H9 (cell line): ENCODE results near the gene CNIH1. TPM values are rescaled to one million over a fixed set of nuclear protein-coding genes. Genes with fewer than 3 reads are reported as not detected.

Experiments used
- DNase-seq: peaks from one replicate; pipeline ENCODE4 v3.0.0-alpha.2; 2017
- H2AFZ ChIP-seq: one replicate; pipeline ENCODE4 v1.6.1; 2013; ENCODE audit warnings: mild to moderate bottlenecking, low read length, control low read depth, moderate library complexity
- H2AK5ac ChIP-seq: 2 replicates; pipeline ENCODE4 v1.6.1; 2013; ENCODE audit warnings: low read length, control low read depth, mixed read lengths; ENCODE audit not compliant: insufficient read length
- H2BK120ac ChIP-seq: one replicate; pipeline ENCODE4 v1.6.1; 2013; ENCODE audit warnings: low read depth, mild to moderate bottlenecking, low read length, control low read depth, inconsistent platforms; ENCODE audit not compliant: poor library complexity, severe bottlenecking
- H2BK12ac ChIP-seq: 2 replicates; pipeline ENCODE4 v1.6.1; 2013; ENCODE audit warnings: low read length, control low read depth, mixed read lengths, low read depth; ENCODE audit not compliant: insufficient read length
- H2BK15ac ChIP-seq: 2 replicates; pipeline ENCODE4 v1.6.1; 2013; ENCODE audit warnings: low read depth, low read length, control low read depth
- H2BK20ac ChIP-seq: one replicate; pipeline ENCODE4 v1.6.1; 2013; ENCODE audit warnings: low read depth, mild to moderate bottlenecking, low read length, control low read depth, inconsistent platforms; ENCODE audit not compliant: poor library complexity, severe bottlenecking
- H2BK5ac ChIP-seq: 2 replicates; pipeline ENCODE4 v1.6.1; 2013; ENCODE audit warnings: low read length, control low read depth, mixed read lengths; ENCODE audit not compliant: insufficient read length
- H3K14ac ChIP-seq: 2 replicates; pipeline ENCODE4 v1.6.1; 2013; ENCODE audit warnings: low read length, control low read depth; ENCODE audit not compliant: insufficient read depth
- H3K18ac ChIP-seq: 2 replicates; pipeline ENCODE4 v1.6.1; 2013; ENCODE audit warnings: low read depth, mild to moderate bottlenecking, mixed read lengths, low read length, control low read depth; ENCODE audit not compliant: insufficient read length
- H3K23ac ChIP-seq: 2 replicates; pipeline ENCODE4 v1.6.1; 2013; ENCODE audit warnings: low read length, control low read depth, mixed read lengths, low read depth; ENCODE audit not compliant: insufficient read length
- H3K23me2 ChIP-seq: 2 replicates; pipeline ENCODE4 v1.6.1; 2013; ENCODE audit warnings: low read depth, mild to moderate bottlenecking, mixed read lengths, low read length, control low read depth; ENCODE audit not compliant: insufficient read length, poor library complexity, severe bottlenecking
- H3K27ac ChIP-seq: 2 replicates; pipeline ENCODE4 v1.5.1; 2013; ENCODE audit warnings: low read length, control low read depth, mixed read lengths, low read depth; ENCODE audit not compliant: insufficient read length
- H3K27me3 ChIP-seq: 2 replicates; pipeline ENCODE4 v1.6.1; 2013; ENCODE audit warnings: low read length, control low read depth, inconsistent platforms; ENCODE audit not compliant: insufficient read depth
- H3K4ac ChIP-seq: 2 replicates; pipeline ENCODE4 v1.6.1; 2013; ENCODE audit warnings: low read depth, mild to moderate bottlenecking, control low read depth, inconsistent platforms, low read length, moderate library complexity
- H3K4me1 ChIP-seq: 2 replicates; pipeline ENCODE4 v1.6.1; 2013; ENCODE audit warnings: low read length, control low read depth, inconsistent platforms; ENCODE audit not compliant: insufficient read depth
- H3K4me2 ChIP-seq: 2 replicates; pipeline ENCODE4 v1.6.1; 2013; ENCODE audit warnings: low read length, control low read depth, mixed read lengths; ENCODE audit not compliant: insufficient read length, insufficient read depth
- H3K56ac ChIP-seq: 2 replicates; pipeline ENCODE4 v1.6.1; 2013; ENCODE audit warnings: low read depth, mild to moderate bottlenecking, mixed read lengths, low read length, control low read depth; ENCODE audit not compliant: insufficient read length
- H3K79me1 ChIP-seq: 2 replicates; pipeline ENCODE4 v1.6.1; 2013; ENCODE audit warnings: low read depth, mild to moderate bottlenecking, moderate library complexity, low read length, control low read depth, inconsistent platforms; ENCODE audit not compliant: insufficient read depth, poor library complexity, severe bottlenecking
- H3K79me2 ChIP-seq: 2 replicates; pipeline ENCODE4 v1.6.1; 2013; ENCODE audit warnings: low read length, control low read depth, inconsistent platforms; ENCODE audit not compliant: insufficient read depth
- H3K9ac ChIP-seq: 2 replicates; pipeline ENCODE4 v1.6.1; 2013; ENCODE audit warnings: low read length, control low read depth, mixed read lengths; ENCODE audit not compliant: insufficient read length; ENCODE audit errors: extremely low read depth
- H3K9me3 ChIP-seq: one replicate; pipeline ENCODE4 v1.6.1; 2013; ENCODE audit warnings: low read depth, low read length, inconsistent platforms; ENCODE audit not compliant: control insufficient read depth
- H3T11ph ChIP-seq: one replicate; pipeline ENCODE4 v1.6.1; 2013; ENCODE audit warnings: mild to moderate bottlenecking, low read length, control low read depth, inconsistent platforms
- H4K20me1 ChIP-seq: one replicate; pipeline ENCODE4 v1.6.1; 2013; ENCODE audit not compliant: control insufficient read depth, insufficient read length, insufficient read depth
- H4K5ac ChIP-seq: 2 replicates; pipeline ENCODE4 v1.6.1; 2013; ENCODE audit warnings: low read depth, mild to moderate bottlenecking, mixed read lengths, low read length, control low read depth; ENCODE audit not compliant: insufficient read length
- H4K8ac ChIP-seq: replicated peaks from 2 replicates; pipeline ENCODE4 v1.6.1; 2013; ENCODE audit warnings: low read length, control low read depth, mixed read lengths, low read depth; ENCODE audit not compliant: insufficient read length
- H4K91ac ChIP-seq: 2 replicates; pipeline ENCODE4 v1.6.1; 2013; ENCODE audit warnings: low read depth, mild to moderate bottlenecking, moderate library complexity, mixed read lengths, low read length, control low read depth; ENCODE audit not compliant: insufficient read length
- H3K27ac Mint-ChIP-seq, 3 experiments: 2 replicates in 2 of 3; 3 replicates in 1 of 3; pipeline ENCODE4 v1.8.0; 2020 to 2021; ENCODE audit warnings: mixed read lengths in 3 of 3, mild to moderate bottlenecking in 1 of 3, moderate library complexity in 1 of 3
- H3K27me3 Mint-ChIP-seq: 2 replicates; pipeline ENCODE4 v1.8.0; 2021; ENCODE audit warnings: low read depth, mild to moderate bottlenecking, moderate library complexity, mixed read lengths
- H3K36me3 Mint-ChIP-seq, 3 experiments: 2 replicates in 2 of 3; 3 replicates in 1 of 3; pipeline ENCODE4 v1.8.0; 2020 to 2021; ENCODE audit warnings: low read depth in 3 of 3, mixed read lengths in 3 of 3; ENCODE audit not compliant: insufficient read depth in 1 of 3
- H3K4me1 Mint-ChIP-seq, 2 experiments: 2 replicates each; pipeline ENCODE4 v1.8.0; 2020; ENCODE audit warnings: mixed read lengths in 2 of 2
- H3K4me3 Mint-ChIP-seq, 2 experiments: 2 replicates in 1 of 2; 3 replicates in 1 of 2; pipeline ENCODE4 v1.8.0; 2020 to 2021; ENCODE audit warnings: mild to moderate bottlenecking in 2 of 2, mixed read lengths in 2 of 2, moderate library complexity in 1 of 2
- H3K9me3 Mint-ChIP-seq, 2 experiments: 2 replicates in 1 of 2; 3 replicates in 1 of 2; pipeline ENCODE4 v1.8.0; 2020; ENCODE audit warnings: mild to moderate bottlenecking in 2 of 2, mixed read lengths in 2 of 2, moderate library complexity in 1 of 2
- WGBS: extraction: QIAGEN DNeasy Blood & Tissue Kit; methylation state at CpG from one replicate; pipeline ENCODE4 v1.1.7; 2013; ENCODE audit warnings: missing lambda C conversion rate, low lambda C conversion rate, mixed read lengths; ENCODE audit not compliant: insufficient read length; ENCODE audit errors: extremely low coverage; 5-methylcytosine and 5-hydroxymethylcytosine counted together
- total RNA-seq: library from RNA; stranded (reverse); gene quantifications from 2 replicates; pipeline ENCODE4 v1.2.1, GENCODE V29; 2021
- TF ChIP-seq, protein P1 (sequence below): fragments of 200-600 bp; sonication (generic); conservative IDR thresholded peaks from 3 replicates; pipeline ENCODE4 v1.8.0; 2021; ENCODE audit warnings: antibody characterized with exemption, mild to moderate bottlenecking

The CNIH1 gene
- total RNA-seq, 1 experiment from 2014 or later = 99.3 TPM

GRCh38 chr14:54465654-54466053 is 24.5 kb upstream of the CNIH1 start:
- Histone ChIP-seq H3K79me1 (no peaks in the 10 kb centered on the region), H2AFZ (no peak overlapping the region), H3K79me2 (no peaks in the 10 kb centered on the region), H2BK15ac (no peak overlapping the region), H2BK12ac (no peak overlapping the region), H3K14ac (no peak overlapping the region), H4K91ac (no peak overlapping the region), H2BK120ac (no peak overlapping the region), H3K9me3 (no peaks in the 10 kb centered on the region), H3K18ac (no peak overlapping the region), H4K8ac (no peak overlapping the region), H2AK5ac (no peak overlapping the region), H4K5ac (no peak overlapping the region), H2BK20ac (no peak overlapping the region), H3K4me1 (no peaks in the 10 kb centered on the region), H2BK5ac (no peak overlapping the region), H3K56ac (no peak overlapping the region), H3K27ac (no peak overlapping the region), H3K23me2 (no peaks in the 10 kb centered on the region), H4K20me1 (no peaks in the 10 kb centered on the region), H3K23ac (no peak overlapping the region), H3K27me3 (no peaks in the 10 kb centered on the region), H3K9ac (no peak overlapping the region), H3T11ph (no peak overlapping the region), H3K4ac (no peak overlapping the region), H3K4me2 (no peak overlapping the region)
- H3K27me3 Mint-ChIP-seq = peaks cover 4% of the 10 kb centered on the region; the same call in 1 of the 2 replicates
- H3K4me1 Mint-ChIP-seq = no peaks in the 10 kb centered on the region
- TF ChIP-seq, protein P1, sequence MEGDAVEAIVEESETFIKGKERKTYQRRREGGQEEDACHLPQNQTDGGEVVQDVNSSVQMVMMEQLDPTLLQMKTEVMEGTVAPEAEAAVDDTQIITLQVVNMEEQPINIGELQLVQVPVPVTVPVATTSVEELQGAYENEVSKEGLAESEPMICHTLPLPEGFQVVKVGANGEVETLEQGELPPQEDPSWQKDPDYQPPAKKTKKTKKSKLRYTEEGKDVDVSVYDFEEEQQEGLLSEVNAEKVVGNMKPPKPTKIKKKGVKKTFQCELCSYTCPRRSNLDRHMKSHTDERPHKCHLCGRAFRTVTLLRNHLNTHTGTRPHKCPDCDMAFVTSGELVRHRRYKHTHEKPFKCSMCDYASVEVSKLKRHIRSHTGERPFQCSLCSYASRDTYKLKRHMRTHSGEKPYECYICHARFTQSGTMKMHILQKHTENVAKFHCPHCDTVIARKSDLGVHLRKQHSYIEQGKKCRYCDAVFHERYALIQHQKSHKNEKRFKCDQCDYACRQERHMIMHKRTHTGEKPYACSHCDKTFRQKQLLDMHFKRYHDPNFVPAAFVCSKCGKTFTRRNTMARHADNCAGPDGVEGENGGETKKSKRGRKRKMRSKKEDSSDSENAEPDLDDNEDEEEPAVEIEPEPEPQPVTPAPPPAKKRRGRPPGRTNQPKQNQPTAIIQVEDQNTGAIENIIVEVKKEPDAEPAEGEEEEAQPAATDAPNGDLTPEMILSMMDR = no peak
- H3K4me3 Mint-ChIP-seq = no peak overlapping the region
- no CpG with 5 or more reads among the region's 4 CpGs for WGBS
- no peak for DNase-seq
- no peak overlapping the region for H3K27ac Mint-ChIP-seq
- H3K36me3 Mint-ChIP-seq = peaks cover 9 to 14% (median 11%) of the 10 kb centered on the region in 3 experiments
- peaks cover 13 to 19% of the 10 kb centered on the region in 2 experiments for H3K9me3 Mint-ChIP-seq
